ENCODE measurements around the gene MAML3. TPM values are rescaled to one million over a fixed set of nuclear protein-coding genes. Genes with fewer than 3 reads are reported as not detected.

Gene MAML3
- total RNA-seq, 2 experiments from 2014 or later = 2.5 to 2.9 TPM

DNA sequence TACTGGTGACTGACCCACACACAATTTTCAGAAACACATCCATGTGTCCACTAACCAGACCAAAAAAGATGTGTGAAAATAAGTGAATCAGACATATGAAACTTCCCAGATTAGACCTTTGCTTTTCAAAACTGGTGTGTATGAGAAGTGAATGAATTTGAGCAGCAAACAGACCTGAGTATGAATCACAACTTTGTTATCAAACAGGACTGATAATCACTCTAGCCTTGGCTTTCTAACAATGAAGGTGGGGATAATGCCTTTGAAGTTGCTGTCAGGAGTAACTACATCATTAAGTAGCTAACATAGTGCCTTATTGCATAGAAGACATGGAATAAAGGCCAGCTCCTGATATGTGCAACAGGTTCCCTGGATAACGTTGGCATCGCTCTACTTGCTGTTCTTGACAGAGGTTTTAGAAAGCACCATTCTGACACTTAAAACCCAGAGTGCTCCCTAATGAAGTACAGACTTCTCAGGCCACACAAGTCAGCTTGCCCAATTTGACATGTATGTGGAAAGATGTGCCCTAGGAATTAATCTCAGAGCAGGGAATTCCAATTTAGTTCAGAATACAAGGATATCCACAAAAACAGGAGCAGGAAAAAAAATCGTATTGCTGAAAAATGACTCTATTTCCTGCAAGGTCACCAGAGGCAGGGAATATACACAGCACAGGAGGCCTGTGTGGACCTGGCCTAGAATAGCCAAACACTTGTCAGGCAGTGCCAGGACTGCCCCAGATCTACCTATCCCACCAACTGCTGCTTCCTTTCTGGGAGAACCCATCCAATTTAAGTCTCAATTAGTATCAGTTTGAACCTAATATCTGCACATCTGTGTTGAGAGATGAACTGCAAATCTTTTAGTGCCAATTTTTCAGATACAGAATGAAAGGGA lies 87.7 kb downstream of the MAML3 start:
- Histone ChIP-seq H3K4me1 (ENCODE audit: insufficient read depth, low read length) (peaks cover 9% of the 10 kb centered on the region), H3K9me3 (ENCODE audit: control insufficient read depth in 1 of 2, insufficient read depth in 1 of 2, low read length in 2 of 2) (no peaks in the 10 kb centered on the region), H3K4me3 (ENCODE audit: low read length) (no peak overlapping the region), H3K27ac (ENCODE audit: low read depth in 1 of 2, low read length in 2 of 2) (no peak overlapping the region), H3K27me3 (ENCODE audit: control insufficient read depth in 1 of 2, insufficient read depth in 2 of 2, low read length in 2 of 2) (no peaks in the 10 kb centered on the region), H3K36me3 (ENCODE audit: insufficient read depth, low read length) (no peaks in the 10 kb centered on the region)
- POLR2A ChIA-PET = no interaction called here
- DNase-seq (no peak), ATAC-seq (ENCODE audit: poor library complexity) (no peak)
- H3K27ac Mint-ChIP-seq = no peak overlapping the region
- no peaks in the 10 kb centered on the region for H3K27me3 Mint-ChIP-seq
- H3K36me3 Mint-ChIP-seq (ENCODE audit: low read depth) = no peaks in the 10 kb centered on the region
- H3K4me1 Mint-ChIP-seq (ENCODE audit: low read depth) = peaks cover 23% of the 10 kb centered on the region
- CTCF ChIA-PET = no interaction called here
- no peaks in the 10 kb centered on the region for H3K9me3 Mint-ChIP-seq
- TF ChIP-seq CTCF (IDR thresholded peaks at IDR 0.05) = no peak
- H3K4me3 Mint-ChIP-seq = no peak overlapping the region
- intact Hi-C loops (cut with DNase I, micrococcal nuclease) = loop anchor here in 1 of 2 experiments (5.0 kb wide), 1 partner anchor 81 kb away; no protein-coding TSS in a partner anchor

- intact Hi-C loops (cut with DNase I, micrococcal nuclease) = loop anchor here in 1 of 2 experiments (5.0 kb wide), 1 partner anchor 82 kb away; no protein-coding TSS in a partner anchor
- Histone ChIP-seq H3K36me3 (ENCODE audit: insufficient read depth, low read length) (no peaks in the 10 kb centered on the region), H3K27ac (ENCODE audit: low read depth in 1 of 2, low read length in 2 of 2) (no peak overlapping the region), H3K27me3 (ENCODE audit: control insufficient read depth in 1 of 2, insufficient read depth in 2 of 2, low read length in 2 of 2) (no peaks in the 10 kb centered on the region), H3K4me1 (ENCODE audit: insufficient read depth, low read length) (no peaks in the 10 kb centered on the region), H3K4me3 (ENCODE audit: low read length) (no peak overlapping the region), H3K9me3 (ENCODE audit: control insufficient read depth in 1 of 2, insufficient read depth in 1 of 2, low read length in 2 of 2) (no peaks in the 10 kb centered on the region)
- TF ChIP-seq CTCF (IDR thresholded peaks at IDR 0.05) = no peak
- no peaks in the 10 kb centered on the region for H3K36me3 Mint-ChIP-seq (ENCODE audit: low read depth)
- ChIA-PET POLR2A (no interaction called here), CTCF (no interaction called here)
- no peak overlapping the region for H3K4me3 Mint-ChIP-seq
- H3K27ac Mint-ChIP-seq = no peak overlapping the region
- H3K9me3 Mint-ChIP-seq = no peaks in the 10 kb centered on the region
- DNase-seq (no peak), ATAC-seq (ENCODE audit: poor library complexity) (no peak)
- no peaks in the 10 kb centered on the region for H3K27me3 Mint-ChIP-seq
- peaks cover 23% of the 10 kb centered on the region for H3K4me1 Mint-ChIP-seq (ENCODE audit: low read depth)
Observed at GRCh38 chr4:140065393-140065792, 88.6 kb downstream of the MAML3 start.

DNA sequence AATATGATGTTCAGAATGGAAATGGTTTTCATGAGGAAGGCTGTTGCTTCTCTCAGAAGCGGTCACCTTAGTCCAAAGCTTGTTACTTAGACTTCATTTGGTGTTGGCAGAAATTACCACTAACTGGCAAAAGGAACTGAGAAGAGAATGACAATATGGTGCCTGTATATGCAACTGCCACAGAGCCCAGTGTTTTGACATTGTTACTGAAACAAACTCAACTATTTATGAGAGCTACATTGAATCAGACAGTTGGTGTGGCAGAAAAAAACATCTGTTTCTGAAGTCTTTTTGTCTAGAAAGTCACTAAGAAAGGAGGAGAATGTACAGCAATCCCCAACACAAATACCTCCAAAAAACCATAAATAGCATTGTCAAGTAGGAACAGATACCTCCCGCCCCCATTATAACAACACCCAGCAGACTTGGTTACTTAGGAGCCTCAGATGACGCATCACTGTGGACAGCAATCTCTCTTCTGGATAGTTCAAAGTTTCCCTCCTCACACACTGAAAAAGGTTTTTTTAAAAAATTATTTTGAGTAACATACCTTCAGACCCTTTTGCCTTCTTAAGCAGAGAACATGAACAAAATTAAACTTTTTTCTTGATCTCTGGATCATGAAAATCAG lies 92.2 kb downstream of the MAML3 start:
- DNase-seq (no peak), ATAC-seq (ENCODE audit: poor library complexity) (peak; percentile 30)
- Mint-ChIP-seq H3K4me3 (no peak overlapping the region), H3K27me3 (peaks cover 3% of the 10 kb centered on the region), H3K27ac (peak overlapping the region; percentile 81), H3K4me1 (ENCODE audit: low read depth) (peaks cover 34% of the 10 kb centered on the region), H3K9me3 (no peaks in the 10 kb centered on the region), H3K36me3 (ENCODE audit: low read depth) (no peaks in the 10 kb centered on the region)
- ChIA-PET CTCF (interaction anchor here (0.9 to 1.7 kb wide), 3 partner anchors 9 to 31 kb away, joined by 3 to 4 read pairs (median 4); no protein-coding TSS in a partner anchor), POLR2A (interaction anchor here (0.8 to 1.8 kb wide), 3 partner anchors 9 to 89 kb away, joined by 3 to 6 read pairs (median 5); no protein-coding TSS in a partner anchor)
- TF ChIP-seq CTCF (IDR thresholded peaks at IDR 0.05) = no peak
- Histone ChIP-seq H3K36me3 (ENCODE audit: insufficient read depth, low read length) (no peaks in the 10 kb centered on the region), H3K4me1 (ENCODE audit: insufficient read depth, low read length) (no peaks in the 10 kb centered on the region), H3K9me3 (ENCODE audit: control insufficient read depth in 1 of 2, insufficient read depth in 1 of 2, low read length in 2 of 2) (no peaks in the 10 kb centered on the region), H3K27me3 (ENCODE audit: control insufficient read depth in 1 of 2, insufficient read depth in 2 of 2, low read length in 2 of 2) (no peaks in the 10 kb centered on the region), H3K4me3 (ENCODE audit: low read length) (no peak overlapping the region), H3K27ac (ENCODE audit: low read depth in 1 of 2, low read length in 2 of 2) (no peak overlapping the region)
- intact Hi-C loops (cut with DNase I, micrococcal nuclease) = no loop called here

Data from CD4-positive, alpha-beta T cell (primary cell).